ENCODE measurements around the gene MYO1E.
"Not testable (repeated sequence)": the region's sequence is repeated elsewhere in the genome, so short reads cannot be mapped to it uniquely, and the experiment has no call there.

The MYO1E gene

GRCh38 chr15:59349680-59350420 lies 22.8 kb downstream of the MYO1E start:
- no peak for DNase-seq

DNA sequence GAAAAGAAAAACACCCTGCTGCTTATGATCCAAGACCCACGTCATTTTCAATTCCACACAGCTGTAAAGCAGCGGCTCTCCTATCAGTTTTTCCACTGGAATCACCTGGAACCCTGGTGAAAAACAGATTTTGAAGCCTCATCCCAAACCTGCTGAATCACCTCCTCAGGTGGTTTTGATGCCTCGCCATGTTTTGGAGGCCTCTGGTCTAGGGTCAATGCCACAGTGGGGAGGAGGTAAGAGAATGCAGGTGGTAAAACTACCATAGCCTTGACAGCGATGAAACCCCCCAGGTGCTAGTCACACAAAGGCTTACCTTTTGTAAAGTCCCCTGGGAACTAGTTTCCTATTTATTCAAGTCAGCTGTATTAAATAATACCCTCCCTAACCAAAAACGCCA lies 24.8 kb downstream of the MYO1E start:
- no peak for DNase-seq

DNA sequence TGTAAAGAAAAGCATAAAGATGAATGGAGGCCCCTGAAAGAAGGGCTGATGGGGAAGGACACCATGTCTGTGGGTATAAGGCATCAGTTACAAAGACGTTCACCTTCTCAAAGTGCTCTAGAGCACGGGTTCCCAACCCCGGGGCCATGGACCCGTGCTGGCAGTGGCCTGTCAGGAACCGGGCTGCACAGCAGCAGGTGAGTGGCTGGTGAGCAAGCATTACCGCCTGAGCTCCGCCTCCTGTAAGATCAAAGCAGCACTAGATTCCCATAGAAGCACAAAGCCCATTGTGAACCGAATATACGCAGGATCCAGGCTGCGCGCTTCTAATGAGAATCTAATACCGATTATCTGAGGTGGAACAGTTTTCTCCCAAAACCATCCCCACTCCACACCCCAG lies 25.7 kb downstream of the MYO1E start:
- DNase-seq, result no peak

DNA sequence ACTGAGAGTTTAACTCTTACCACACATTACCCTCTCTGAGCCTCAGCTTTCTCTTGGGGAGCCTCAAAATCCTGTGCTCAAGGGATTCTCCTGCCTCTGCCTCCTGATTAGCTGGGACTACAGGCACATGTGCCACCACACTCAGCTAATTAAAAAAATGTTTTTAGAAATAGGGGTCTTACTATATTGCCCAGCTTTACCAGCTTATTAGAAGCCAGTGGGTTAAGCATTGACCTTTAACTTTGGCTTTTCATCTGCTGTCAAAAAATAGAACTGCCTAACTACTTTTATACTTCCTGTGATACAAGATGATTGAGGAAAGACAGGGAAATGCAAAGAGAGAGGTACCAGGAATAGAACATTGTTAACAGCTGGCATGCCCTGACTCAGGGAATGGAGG lies 27.3 kb downstream of the MYO1E start:
- no peak for DNase-seq

- DNase-seq, result no peak
Measured at GRCh38 chr15:59344311-59344710, 28.4 kb downstream of the MYO1E start.

GRCh38 chr15:59340325-59340724 lies 32.3 kb downstream of the MYO1E start:
- DNase-seq, result peak; percentile 49

DNA sequence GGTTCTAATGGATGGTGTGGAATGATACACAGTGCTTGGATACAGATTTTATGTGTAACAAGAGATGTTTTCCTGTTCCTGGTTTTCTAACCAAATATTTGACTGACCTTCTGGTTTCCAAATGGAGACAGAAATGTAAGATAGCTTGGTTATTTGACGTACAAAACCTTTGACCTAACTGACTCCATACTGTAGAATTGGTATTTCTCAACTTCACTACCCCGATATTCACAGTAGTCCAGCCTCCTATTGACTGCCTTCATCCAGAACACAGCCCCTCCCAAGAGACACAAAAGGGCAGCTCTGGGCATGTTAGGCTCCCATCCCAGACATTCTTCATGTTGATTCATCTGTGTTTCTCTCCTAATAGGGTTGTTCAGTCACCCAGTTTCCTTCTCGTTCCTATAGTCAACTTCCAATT lies 33.4 kb downstream of the MYO1E start:
- DNase-seq, result no peak

- DNase-seq, result no peak
Measured at GRCh38 chr15:59338414-59338813, 34.3 kb downstream of the MYO1E start.

- DNase-seq, result not testable (repeated sequence)
Measured at GRCh38 chr15:59336725-59337124, 35.9 kb downstream of the MYO1E start.

DNA sequence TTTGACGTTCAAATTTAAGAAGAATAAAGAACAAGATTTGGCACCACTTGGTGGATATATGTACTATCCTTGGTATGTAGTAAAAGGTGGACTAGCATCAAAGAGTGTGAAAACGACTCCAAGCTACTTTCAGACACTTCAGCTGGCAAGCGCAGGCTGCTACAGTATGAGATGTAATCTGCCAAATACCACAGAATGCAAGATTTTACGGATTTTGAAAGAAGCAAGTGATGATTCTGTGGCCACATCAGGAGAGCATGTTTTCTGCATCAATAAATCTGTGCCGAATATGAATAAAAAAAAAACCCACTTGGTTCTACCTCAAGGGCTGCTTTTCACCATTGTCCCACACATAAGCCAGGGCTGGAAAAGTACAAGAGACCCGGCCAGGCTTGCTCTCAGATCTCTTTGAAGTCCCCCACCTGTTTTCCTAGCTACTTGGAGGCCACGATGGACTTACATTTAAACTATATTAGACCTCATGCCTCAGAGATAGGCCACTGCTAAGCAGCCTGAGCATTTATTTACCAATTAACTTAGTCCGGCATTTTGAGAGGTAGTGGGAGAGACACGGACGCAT lies 37.4 kb downstream of the MYO1E start:
- no peak for DNase-seq

- DNase-seq, result no peak
Measured at GRCh38 chr15:59334076-59334415, 38.6 kb downstream of the MYO1E start.

DNA sequence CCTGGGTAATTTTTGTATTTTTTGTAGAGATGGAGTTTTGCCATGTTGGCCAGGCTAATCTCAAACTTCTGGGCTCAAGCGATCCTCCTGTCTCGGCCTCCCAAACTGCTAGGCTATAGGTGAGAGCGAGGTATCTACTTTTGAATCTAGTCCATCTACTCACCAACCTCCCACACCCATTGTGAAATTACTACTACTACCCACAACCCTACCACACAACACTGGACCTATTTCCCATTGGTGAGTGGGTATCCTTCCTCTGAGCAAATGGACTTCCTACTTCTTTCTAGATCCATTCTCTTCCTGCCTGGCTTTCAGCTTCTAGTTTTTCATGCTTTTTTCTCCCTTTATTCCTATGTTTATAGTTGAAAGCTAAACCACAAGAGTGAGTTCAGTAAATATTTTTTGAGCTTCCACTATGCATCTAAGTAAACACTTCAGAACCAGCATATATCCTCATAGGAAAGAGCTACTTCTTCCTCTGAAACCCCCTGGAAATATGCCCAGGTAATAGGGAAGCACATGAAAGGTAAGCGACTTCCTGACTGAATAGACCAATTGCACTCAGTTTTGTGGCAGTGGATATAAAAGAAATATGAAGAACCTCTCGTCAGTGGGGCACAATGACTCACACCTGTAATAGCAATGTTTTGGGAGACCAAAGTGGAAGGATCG lies 39.1 kb downstream of the MYO1E start:
- no peak for DNase-seq

- no peak for DNase-seq
Measured at GRCh38 chr15:59332009-59332408, 40.7 kb downstream of the MYO1E start.

- DNase-seq, result no peak
Measured at GRCh38 chr15:59330649-59331048, 42.0 kb downstream of the MYO1E start.

- no peak for DNase-seq
Measured at GRCh38 chr15:59329570-59330350, 42.9 kb downstream of the MYO1E start.

DNA sequence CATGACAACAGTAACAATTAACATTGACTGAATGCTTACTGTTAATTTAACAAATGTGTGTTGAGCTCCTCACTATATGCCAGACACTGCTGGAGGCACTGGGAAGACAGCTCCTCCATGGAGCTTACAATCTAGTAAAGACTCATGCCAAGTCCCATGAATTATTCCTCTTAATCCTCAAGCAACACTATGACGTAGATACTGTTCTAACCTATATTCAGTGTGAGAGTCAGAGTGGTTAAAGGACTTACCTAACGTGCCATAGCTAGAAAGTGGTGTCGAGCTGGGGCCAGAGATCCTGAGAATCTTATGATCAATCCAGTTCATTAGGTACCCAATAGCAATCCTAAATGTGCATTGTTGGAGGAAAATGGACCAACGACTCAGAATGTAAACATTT lies 43.6 kb downstream of the MYO1E start:
- no peak for DNase-seq

GRCh38 chr15:59327942-59328341 lies 44.7 kb downstream of the MYO1E start:
- no peak for DNase-seq

DNA sequence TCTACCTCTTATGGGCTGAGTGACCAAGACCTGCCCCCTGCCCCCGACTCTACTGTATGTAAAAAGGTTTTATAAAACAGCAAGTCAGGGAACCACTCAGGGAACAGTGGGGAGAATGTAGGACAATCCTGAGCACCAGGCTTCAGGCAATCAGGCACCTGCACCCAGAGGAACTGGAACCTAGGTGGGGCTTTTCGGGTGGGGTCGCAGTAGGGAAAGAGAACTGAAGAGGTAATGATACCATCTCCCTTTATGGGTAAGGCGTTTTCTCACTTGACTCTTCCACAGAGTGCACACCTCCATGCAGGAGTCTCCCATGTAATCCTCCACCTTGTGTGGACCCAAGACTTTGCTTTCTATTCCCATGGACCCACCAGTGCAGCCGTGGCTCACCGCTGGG lies 45.8 kb downstream of the MYO1E start:
- no peak for DNase-seq

DNA sequence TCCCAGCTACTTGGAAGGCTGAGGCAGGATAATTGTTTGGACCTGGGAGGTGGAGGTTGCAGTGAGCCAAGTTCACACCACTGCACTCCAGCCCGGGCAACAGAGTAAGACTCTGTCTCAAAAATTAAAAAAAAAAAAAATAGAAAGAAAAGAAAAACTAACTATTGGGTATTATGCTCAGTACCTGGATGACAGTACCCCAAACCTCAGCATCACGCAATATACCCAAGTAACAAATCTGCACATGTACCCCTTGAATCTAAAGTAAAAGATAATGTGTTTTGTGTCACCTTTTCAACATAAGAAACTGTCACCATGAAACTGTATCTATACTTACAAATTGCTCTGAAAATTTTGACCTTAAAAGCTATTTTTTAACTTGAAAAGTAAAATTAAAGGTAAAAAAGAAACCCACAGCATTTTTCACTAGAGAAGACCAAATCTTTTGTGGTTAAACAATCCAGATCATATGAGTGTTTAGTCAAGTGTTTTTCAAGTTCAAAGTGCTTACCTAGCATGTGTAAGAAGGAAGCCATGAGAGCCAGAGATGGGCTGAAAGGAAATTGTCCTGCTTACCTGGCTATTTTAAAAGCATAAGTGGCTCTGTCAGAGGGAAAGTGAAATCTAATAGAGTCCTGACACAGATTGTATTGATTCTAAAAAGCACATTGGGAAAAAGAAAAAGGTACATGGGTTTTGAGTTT lies 50.5 kb downstream of the MYO1E start:
- DNase-seq, result no peak

DNA sequence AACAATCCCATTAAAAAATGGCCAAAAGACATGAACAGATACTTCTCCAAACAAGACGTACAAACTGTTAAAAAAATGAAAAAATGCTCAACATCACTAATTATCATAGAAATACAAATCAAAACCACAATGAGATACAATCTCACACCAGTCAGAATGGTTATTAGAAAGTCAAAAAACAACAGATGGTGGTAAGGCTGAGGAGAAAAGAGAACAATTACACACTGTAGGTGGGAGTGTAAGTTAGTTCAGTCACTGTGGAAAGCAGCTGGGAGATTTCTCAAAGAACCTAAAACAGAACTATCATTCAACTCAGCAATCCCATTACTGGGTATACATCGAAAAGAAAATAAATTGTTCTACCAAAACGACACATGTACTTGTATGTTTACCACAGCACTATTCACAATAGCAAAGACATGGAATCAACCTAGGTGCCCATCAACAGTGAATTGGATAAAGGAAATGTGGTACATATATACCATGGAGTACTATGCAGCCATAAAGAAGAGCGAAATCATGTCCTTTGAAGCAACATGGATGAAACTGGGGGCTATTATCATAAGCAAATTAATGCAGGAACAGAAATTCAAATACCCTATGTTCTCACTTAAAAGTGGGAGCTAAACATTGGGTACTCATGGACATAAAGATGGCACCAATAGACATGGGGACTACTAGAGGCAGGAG lies 51.5 kb downstream of the MYO1E start:
- DNase-seq, result no peak

GRCh38 chr15:59317211-59317610 lies 55.5 kb downstream of the MYO1E start:
- DNase-seq, result no peak

DNA sequence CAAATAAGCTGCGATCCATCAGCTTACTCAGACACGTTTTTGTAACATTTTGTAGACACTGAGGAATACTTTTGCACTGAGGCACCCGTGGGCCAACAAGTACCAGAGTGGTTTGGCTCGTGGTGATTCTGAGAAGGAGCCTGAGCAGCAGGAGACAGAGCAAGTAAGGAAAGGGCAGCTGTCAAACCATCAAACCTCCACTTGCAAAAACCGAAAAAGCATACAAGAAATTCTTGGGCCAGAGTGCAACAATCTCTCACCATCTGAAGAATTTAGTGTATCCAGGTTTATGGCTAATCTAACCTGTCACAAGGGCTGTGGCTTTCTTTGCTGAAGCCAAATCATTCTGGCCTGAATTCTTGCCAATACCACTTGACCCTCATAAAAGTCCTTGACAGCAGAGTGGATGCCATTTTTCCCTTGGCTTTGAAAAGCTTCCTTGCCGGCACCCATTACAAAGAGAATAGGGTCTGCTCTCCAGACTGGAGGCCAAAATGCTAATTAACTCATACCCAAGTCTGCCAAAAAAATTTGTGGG lies 56.7 kb downstream of the MYO1E start:
- peak; percentile 61 for DNase-seq

Data from NCI-H2029 (cell line).